ENCODE data around the gene PBX4.
A peak's percentile ranks its signal among the peaks of the same experiment; 100 is the strongest.

The PBX4 gene

GRCh38 chr19:19647037-19647835, 28.7 kb upstream of the PBX4 start:
- DNase-seq, result no peak

- no peak for DNase-seq
Measured at GRCh38 chr19:19645233-19645870, 26.9 kb upstream of the PBX4 start.

DNA sequence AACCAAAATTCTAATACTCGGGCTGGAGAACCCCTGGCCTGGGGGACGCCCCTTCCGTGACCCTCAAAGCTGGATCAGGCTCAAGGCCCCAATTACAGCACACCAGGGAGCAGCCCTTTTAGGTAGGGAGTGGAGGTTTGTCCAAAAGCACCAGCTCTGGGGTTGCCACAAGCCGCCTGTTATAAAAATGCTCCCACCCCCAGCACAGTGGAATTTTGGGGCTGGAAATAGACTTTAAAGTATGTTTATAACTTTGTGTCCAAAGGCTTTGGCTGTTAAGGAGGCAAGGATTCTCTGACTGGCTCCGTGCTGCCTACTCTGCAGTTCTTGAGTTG, 25.5 kb upstream of the PBX4 start:
- DNase-seq, result no peak

- DNase-seq, result peak; percentile 72 to 90 (median 83)
Measured at GRCh38 chr19:19643158-19644053, 24.9 kb upstream of the PBX4 start, which contains the start of gene GMIP. Gene GMIP, minus strand, starts transcription at chr19:19643657. Its CDS starts 128 bp downstream, at chr19:19643529.

GRCh38 chr19:19642506-19643157, 24.1 kb upstream of the PBX4 start:
- peak in 2 of 5 experiments; percentile 59 to 72 for DNase-seq

DNA sequence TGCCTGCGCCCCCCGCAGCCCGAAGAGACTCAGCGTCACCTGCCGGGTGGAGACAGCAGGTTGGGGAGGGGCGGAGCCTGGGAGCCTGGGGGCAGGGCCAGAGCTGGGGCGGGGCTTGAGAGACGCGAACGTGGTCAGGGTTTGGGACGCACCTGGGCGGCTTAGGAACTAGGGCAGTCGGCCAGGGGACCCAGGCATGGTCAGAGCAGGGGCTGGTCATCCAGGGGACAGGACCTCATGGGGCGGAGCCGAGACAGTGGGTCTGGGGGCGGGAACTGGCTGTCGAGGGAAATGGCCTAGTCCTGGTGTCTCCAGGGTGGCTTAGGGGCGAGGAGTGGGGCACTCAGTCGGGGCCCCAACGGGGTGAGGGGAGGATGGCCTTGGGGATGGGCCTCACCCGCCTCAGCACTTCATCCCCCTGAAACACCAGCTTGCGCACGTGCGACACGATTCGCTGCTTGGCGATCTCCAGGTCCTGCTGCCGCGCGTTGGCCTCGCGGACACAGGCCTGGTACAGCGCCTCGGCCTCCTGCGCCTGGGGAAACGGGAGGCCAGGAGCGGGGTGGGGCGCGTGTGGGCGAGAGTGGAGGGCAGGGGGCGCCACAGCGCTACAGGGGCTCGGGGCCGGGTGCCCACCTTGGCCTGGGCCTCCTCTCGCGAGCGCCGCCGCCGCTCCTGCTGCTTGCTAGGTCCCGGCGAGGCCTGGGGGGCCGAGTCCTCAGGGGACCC, 19.2 kb upstream of the PBX4 start:
- DNase-seq, result no peak

GRCh38 chr19:19637186-19637522, 18.7 kb upstream of the PBX4 start:
- no peak for DNase-seq

- DNase-seq, result no peak
Measured at GRCh38 chr19:19636573-19637185, 18.2 kb upstream of the PBX4 start.

DNA sequence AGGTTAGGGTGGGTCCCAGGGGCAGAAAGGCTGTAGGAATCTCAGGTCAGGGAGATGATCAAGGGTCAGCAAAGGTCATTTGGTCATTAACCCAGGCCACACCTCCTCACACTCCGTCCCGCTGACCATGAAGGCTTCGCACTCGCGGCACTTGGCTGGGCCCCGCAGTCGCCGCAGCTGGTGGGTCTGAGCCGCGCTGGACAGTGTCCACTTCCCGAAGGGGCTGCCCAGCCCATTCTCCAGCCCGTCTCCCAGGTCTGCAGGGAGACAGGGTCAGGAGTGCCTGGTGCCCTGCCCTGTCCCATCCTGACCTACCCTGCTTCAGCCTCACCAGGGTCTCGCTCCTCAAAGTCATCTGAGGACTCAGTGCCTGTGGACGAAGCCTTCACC, 16.8 kb upstream of the PBX4 start:
- no peak for DNase-seq

DNA sequence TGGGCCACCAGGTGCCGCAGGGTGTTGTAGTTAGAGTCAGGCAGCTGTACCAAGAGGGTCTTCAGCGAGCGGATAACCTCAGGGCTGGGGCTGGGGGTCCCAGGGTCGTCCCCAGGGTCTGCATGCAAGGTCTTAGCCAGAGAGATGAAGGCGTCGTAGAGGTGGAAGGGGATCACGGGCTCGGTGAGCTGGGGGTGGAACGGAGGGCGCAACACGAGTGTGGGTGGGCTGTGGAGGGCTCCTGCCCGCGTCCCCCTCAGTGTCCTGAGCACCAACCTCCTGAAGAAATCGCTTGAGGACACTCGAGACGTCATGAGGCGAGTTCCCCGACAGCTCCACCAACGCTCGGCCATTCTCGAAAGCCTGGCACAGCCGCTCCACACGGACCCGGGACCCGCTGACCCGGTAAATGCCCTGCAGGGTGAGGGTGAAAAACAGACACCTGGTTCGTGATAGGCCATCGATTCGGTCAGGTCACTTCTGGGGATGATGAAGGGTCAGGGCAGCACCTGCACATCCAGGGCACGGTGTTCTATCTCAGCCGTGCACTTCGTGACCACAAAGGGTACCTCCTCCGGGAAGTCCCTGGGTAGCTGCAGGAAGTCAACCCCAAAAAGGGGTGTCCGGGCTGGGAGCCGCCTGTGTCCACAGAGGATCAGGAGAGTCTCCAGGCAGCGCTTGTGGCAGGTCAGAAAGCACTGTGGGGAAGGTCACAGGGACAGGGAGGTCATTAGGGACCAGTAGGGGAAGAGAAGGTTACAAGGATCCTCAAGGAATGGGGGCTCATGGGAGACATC, 16.2 kb upstream of the PBX4 start:
- DNase-seq, result no peak

DNA sequence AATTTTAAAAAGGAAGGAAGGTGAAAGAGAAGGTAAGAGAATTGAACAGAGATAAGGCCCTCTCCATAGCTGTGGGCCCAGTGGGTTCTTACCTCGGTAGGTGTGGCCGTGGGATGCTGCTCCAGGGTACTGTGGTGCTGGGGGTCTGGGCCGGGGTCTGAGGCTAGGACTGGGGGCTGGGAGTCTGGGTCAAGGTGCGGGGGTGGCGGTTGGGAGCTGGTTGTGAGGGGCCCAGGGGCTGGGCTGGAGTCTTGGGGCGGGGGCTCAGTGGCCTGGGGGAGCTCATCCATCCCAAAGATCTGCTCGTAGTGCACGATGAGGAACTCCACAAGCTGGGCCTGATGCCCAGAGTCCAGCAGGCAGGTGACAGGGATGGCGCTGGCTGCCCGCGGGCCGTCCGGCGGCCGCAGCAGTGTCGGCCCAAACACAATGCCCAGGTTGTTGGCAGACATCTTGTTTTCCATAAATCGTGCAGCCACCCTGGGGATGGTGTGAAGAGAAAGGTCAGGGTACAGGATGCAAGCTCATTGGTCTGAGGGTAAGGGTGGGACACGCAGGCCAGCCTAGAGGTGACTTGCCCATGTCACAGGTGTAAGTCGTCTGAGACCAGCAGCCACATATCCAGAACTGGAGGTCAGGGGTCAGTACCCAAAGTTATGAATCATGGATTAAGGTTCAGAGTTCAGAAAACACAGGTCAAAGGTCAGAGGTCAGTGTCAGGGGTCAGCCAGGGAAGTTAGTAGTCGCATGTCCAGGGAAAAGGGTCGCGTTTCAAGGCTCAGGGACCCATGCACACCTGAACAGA, 15.4 kb upstream of the PBX4 start:
- no peak for DNase-seq

- no peak for DNase-seq
Measured at GRCh38 chr19:19632661-19633060, 14.2 kb upstream of the PBX4 start.

GRCh38 chr19:19631346-19631745, 12.9 kb upstream of the PBX4 start:
- no peak for DNase-seq

DNA sequence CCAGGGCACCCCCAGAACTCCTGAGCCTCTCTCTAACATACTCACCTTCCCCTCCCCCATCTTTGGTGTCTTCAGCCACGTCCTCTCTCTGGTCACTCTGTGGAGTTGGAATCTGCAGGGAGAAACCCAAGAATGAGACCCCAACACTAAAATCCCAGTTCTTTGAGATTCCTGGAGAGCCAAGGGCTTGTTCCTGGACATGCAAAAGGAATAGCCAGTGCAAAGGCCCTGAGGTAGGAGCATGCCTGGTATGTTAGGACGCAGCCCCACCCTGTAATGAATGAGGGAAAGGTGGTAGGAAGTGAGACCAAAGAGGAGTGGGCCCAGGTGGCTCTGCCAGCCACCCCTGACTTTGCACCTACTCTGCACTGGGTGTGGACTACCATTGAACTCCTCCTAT, 11.9 kb upstream of the PBX4 start:
- DNase-seq, result no peak

DNA sequence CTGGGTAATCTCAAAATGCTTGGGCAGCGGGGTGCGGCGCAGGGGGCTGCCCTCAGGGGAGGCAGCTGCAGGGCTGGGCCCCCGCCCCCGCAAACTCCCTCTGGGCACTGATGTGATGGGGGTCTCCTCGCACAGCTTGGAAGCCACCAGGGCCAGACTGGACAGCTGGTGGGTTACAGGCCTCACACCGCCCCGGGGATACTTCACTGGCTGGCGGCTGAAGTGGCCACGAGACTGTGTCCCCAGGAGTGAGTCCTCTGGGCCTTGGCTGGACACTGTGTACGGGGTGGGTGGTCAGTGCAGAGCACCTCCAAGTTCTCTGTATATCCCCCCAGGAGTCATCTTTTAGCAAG, 11.6 kb upstream of the PBX4 start:
- no peak for DNase-seq

- DNase-seq, result peak in 2 of 5 experiments; percentile 17 to 41
Measured at GRCh38 chr19:19628501-19629134, 10.1 kb upstream of the PBX4 start.

- peak; percentile 51 to 81 (median 75) for DNase-seq
Measured at GRCh38 chr19:19627621-19628500, 9.4 kb upstream of the PBX4 start, which contains the start of gene LPAR2. Gene LPAR2, minus strand, starts transcription at chr19:19628220. Its CDS starts 945 bp downstream, at chr19:19627275.

All from T-helper 2 cell (primary cell).